ENCODE data around the gene ANGPT4. TPM values are rescaled to one million over a fixed set of nuclear protein-coding genes. Genes with fewer than 3 reads are reported as not detected.

Gene ANGPT4
- total RNA-seq, 1 experiment from 2014 or later, result not detected

DNA sequence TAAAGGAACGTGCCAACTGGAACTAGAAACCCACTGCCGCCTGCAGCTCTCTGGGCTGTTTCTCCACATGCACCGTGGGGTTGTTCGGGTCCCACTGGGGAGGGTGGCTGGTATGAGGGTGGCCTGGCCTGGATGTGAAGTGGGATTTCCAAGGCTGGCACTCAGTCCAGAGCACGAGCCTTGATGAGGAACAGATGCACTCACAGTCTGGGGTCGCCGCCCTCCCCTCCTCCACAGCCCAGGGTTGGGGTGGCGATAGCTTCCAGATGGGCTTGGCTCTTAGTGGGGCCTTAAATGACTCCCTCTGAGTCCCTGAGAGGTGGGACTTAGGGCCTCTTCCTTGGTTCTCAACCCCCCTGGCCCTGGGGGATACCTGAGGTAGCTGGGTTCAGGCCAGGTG lies 30.7 kb upstream of the ANGPT4 start:
- no peak overlapping the region for H3K9ac ChIP-seq (ENCODE audit: low read length)
- no peak overlapping the region for H3K4me3 ChIP-seq (ENCODE audit: low read length)

GRCh38 chr20:945841-946240 lies 29.7 kb upstream of the ANGPT4 start:
- Histone ChIP-seq H3K36me3 (ENCODE audit: insufficient read depth, low read length) (no peaks in the 10 kb centered on the region), H3K4me2 (ENCODE audit: low read depth, low read length, poor library complexity, severe bottlenecking) (no peak overlapping the region), H3K27me3 (ENCODE audit: low read length) (no peaks in the 10 kb centered on the region), H3K27ac (ENCODE audit: low read length) (no peak overlapping the region), H2AFZ (ENCODE audit: low read length) (no peak overlapping the region), H3K4me1 (ENCODE audit: low read length) (no peaks in the 10 kb centered on the region), H3K9me2 (replicated peaks; ENCODE audit: insufficient read depth, low read length) (no peaks in the 10 kb centered on the region), H3K79me2 (ENCODE audit: low read length) (no peaks in the 10 kb centered on the region), H4K20me1 (ENCODE audit: insufficient read depth, low read depth, low read length) (no peaks in the 10 kb centered on the region), H3K4me3 (ENCODE audit: low read length) (no peak overlapping the region), H3K9me3 (ENCODE audit: low read length) (no peaks in the 10 kb centered on the region), H3K9ac (ENCODE audit: low read length) (no peak overlapping the region)
- DNase-seq, result no peak

More for the DNA sequence above, 30.7 kb upstream of the ANGPT4 start:
- Histone ChIP-seq H2AFZ (ENCODE audit: low read length) (no peak overlapping the region), H4K20me1 (ENCODE audit: insufficient read depth, low read depth, low read length) (no peaks in the 10 kb centered on the region), H3K4me2 (ENCODE audit: low read depth, low read length, poor library complexity, severe bottlenecking) (no peak overlapping the region), H3K79me2 (ENCODE audit: low read length) (no peaks in the 10 kb centered on the region), H3K9me3 (ENCODE audit: low read length) (no peaks in the 10 kb centered on the region), H3K27ac (ENCODE audit: low read length) (no peak overlapping the region), H3K4me1 (ENCODE audit: low read length) (no peaks in the 10 kb centered on the region), H3K27me3 (ENCODE audit: low read length) (no peaks in the 10 kb centered on the region), H3K9me2 (replicated peaks; ENCODE audit: insufficient read depth, low read length) (no peaks in the 10 kb centered on the region), H3K36me3 (ENCODE audit: insufficient read depth, low read length) (no peaks in the 10 kb centered on the region)
- no peak for DNase-seq

GRCh38 chr20:944774-945410 lies 28.8 kb upstream of the ANGPT4 start:
- no peaks in the 10 kb centered on the region for H3K4me1 ChIP-seq (ENCODE audit: low read length)

DNA sequence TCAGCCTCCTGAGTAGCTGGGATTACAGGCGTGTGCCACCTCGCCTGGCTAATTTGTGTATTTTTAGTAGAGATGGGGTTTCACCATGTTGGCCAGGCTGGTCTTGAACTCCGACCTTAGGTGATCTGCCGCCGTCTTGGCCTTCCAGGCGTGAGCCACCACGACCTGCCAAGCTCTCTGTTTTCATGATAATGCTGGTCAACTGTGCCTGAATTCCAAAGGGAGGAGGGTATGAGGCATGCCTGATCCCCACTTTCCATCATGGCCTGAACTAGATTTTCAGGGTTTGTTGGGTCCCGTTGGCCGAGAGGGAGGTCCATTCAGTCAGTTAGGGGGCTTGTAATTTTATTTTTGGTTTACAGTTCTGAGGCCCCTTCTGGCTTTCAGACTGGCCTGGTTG lies 28.0 kb upstream of the ANGPT4 start:
- H3K4me3 ChIP-seq (ENCODE audit: low read length), result no peak overlapping the region
- no peak for DNase-seq
- H3K4me1 ChIP-seq (ENCODE audit: low read length), result no peaks in the 10 kb centered on the region
- no peaks in the 10 kb centered on the region for H4K20me1 ChIP-seq (ENCODE audit: insufficient read depth, low read depth, low read length)
- no peaks in the 10 kb centered on the region for H3K79me2 ChIP-seq (ENCODE audit: low read length)
- H3K9me3 ChIP-seq (ENCODE audit: low read length), result no peaks in the 10 kb centered on the region
- H3K4me2 ChIP-seq (ENCODE audit: low read depth, low read length, poor library complexity, severe bottlenecking), result no peak overlapping the region
- no peaks in the 10 kb centered on the region for H3K36me3 ChIP-seq (ENCODE audit: insufficient read depth, low read length)
- no peak overlapping the region for H3K27ac ChIP-seq (ENCODE audit: low read length)
- H2AFZ ChIP-seq (ENCODE audit: low read length), result no peak overlapping the region
- H3K27me3 ChIP-seq (ENCODE audit: low read length), result no peaks in the 10 kb centered on the region
- no peaks in the 10 kb centered on the region for H3K9me2 ChIP-seq (replicated peaks; ENCODE audit: insufficient read depth, low read length)
- no peak overlapping the region for H3K9ac ChIP-seq (ENCODE audit: low read length)

More at GRCh38 chr20:944774-945410, 28.8 kb upstream of the ANGPT4 start:
- H3K9me3 ChIP-seq (ENCODE audit: low read length), result no peaks in the 10 kb centered on the region
- DNase-seq, result no peak
- no peaks in the 10 kb centered on the region for H3K9me2 ChIP-seq (replicated peaks; ENCODE audit: insufficient read depth, low read length)
- H3K4me2 ChIP-seq (ENCODE audit: low read depth, low read length, poor library complexity, severe bottlenecking), result no peak overlapping the region
- no peak overlapping the region for H3K4me3 ChIP-seq (ENCODE audit: low read length)
- H3K9ac ChIP-seq (ENCODE audit: low read length), result no peak overlapping the region
- H2AFZ ChIP-seq (ENCODE audit: low read length), result no peak overlapping the region
- H3K27ac ChIP-seq (ENCODE audit: low read length), result no peak overlapping the region
- no peaks in the 10 kb centered on the region for H3K36me3 ChIP-seq (ENCODE audit: insufficient read depth, low read length)
- H4K20me1 ChIP-seq (ENCODE audit: insufficient read depth, low read depth, low read length), result no peaks in the 10 kb centered on the region
- H3K79me2 ChIP-seq (ENCODE audit: low read length), result no peaks in the 10 kb centered on the region
- no peaks in the 10 kb centered on the region for H3K27me3 ChIP-seq (ENCODE audit: low read length)

- no peak overlapping the region for H3K27ac ChIP-seq (ENCODE audit: low read length)
- H3K4me3 ChIP-seq (ENCODE audit: low read length), result no peak overlapping the region
- no peak overlapping the region for H3K4me2 ChIP-seq (ENCODE audit: low read depth, low read length, poor library complexity, severe bottlenecking)
- DNase-seq, result no peak
- no peaks in the 10 kb centered on the region for H3K79me2 ChIP-seq (ENCODE audit: low read length)
- H3K9me2 ChIP-seq (replicated peaks; ENCODE audit: insufficient read depth, low read length), result no peaks in the 10 kb centered on the region
- H3K36me3 ChIP-seq (ENCODE audit: insufficient read depth, low read length), result no peaks in the 10 kb centered on the region
- no peaks in the 10 kb centered on the region for H3K27me3 ChIP-seq (ENCODE audit: low read length)
- H3K9ac ChIP-seq (ENCODE audit: low read length), result no peak overlapping the region
- no peaks in the 10 kb centered on the region for H3K4me1 ChIP-seq (ENCODE audit: low read length)
- no peaks in the 10 kb centered on the region for H3K9me3 ChIP-seq (ENCODE audit: low read length)
- no peaks in the 10 kb centered on the region for H4K20me1 ChIP-seq (ENCODE audit: insufficient read depth, low read depth, low read length)
- H2AFZ ChIP-seq (ENCODE audit: low read length), result no peak overlapping the region
Measured at GRCh38 chr20:942611-943010, 26.5 kb upstream of the ANGPT4 start.

GRCh38 chr20:940926-941325 lies 24.8 kb upstream of the ANGPT4 start:
- Histone ChIP-seq H4K20me1 (ENCODE audit: insufficient read depth, low read depth, low read length) (no peaks in the 10 kb centered on the region), H3K36me3 (ENCODE audit: insufficient read depth, low read length) (no peaks in the 10 kb centered on the region), H3K9me2 (replicated peaks; ENCODE audit: insufficient read depth, low read length) (no peaks in the 10 kb centered on the region), H3K9ac (ENCODE audit: low read length) (no peak overlapping the region), H3K9me3 (ENCODE audit: low read length) (no peaks in the 10 kb centered on the region), H3K4me2 (ENCODE audit: low read depth, low read length, poor library complexity, severe bottlenecking) (no peak overlapping the region), H3K27ac (ENCODE audit: low read length) (no peak overlapping the region), H3K27me3 (ENCODE audit: low read length) (no peaks in the 10 kb centered on the region), H3K79me2 (ENCODE audit: low read length) (no peaks in the 10 kb centered on the region), H3K4me1 (ENCODE audit: low read length) (no peaks in the 10 kb centered on the region), H3K4me3 (ENCODE audit: low read length) (no peak overlapping the region), H2AFZ (ENCODE audit: low read length) (no peak overlapping the region)
- no peak for DNase-seq

- no peak overlapping the region for H3K27ac ChIP-seq (ENCODE audit: low read length)
- H3K4me3 ChIP-seq (ENCODE audit: low read length), result no peak overlapping the region
- H2AFZ ChIP-seq (ENCODE audit: low read length), result no peak overlapping the region
- no peaks in the 10 kb centered on the region for H3K9me3 ChIP-seq (ENCODE audit: low read length)
- no peak overlapping the region for H3K9ac ChIP-seq (ENCODE audit: low read length)
- H3K4me1 ChIP-seq (ENCODE audit: low read length), result no peaks in the 10 kb centered on the region
- no peaks in the 10 kb centered on the region for H4K20me1 ChIP-seq (ENCODE audit: insufficient read depth, low read depth, low read length)
- H3K9me2 ChIP-seq (replicated peaks; ENCODE audit: insufficient read depth, low read length), result no peaks in the 10 kb centered on the region
- no peaks in the 10 kb centered on the region for H3K79me2 ChIP-seq (ENCODE audit: low read length)
- no peaks in the 10 kb centered on the region for H3K27me3 ChIP-seq (ENCODE audit: low read length)
- H3K36me3 ChIP-seq (ENCODE audit: insufficient read depth, low read length), result no peaks in the 10 kb centered on the region
- no peak for DNase-seq
- no peak overlapping the region for H3K4me2 ChIP-seq (ENCODE audit: low read depth, low read length, poor library complexity, severe bottlenecking)
Measured at GRCh38 chr20:939606-940005, 23.5 kb upstream of the ANGPT4 start.

GRCh38 chr20:934186-934840 lies 18.2 kb upstream of the ANGPT4 start:
- no peaks in the 10 kb centered on the region for H4K20me1 ChIP-seq (ENCODE audit: insufficient read depth, low read depth, low read length)
- no peaks in the 10 kb centered on the region for H3K9me2 ChIP-seq (replicated peaks; ENCODE audit: insufficient read depth, low read length)
- no peak overlapping the region for H2AFZ ChIP-seq (ENCODE audit: low read length)
- peaks cover 12% of the 10 kb centered on the region for H3K9me3 ChIP-seq (ENCODE audit: low read length)
- no peaks in the 10 kb centered on the region for H3K36me3 ChIP-seq (ENCODE audit: insufficient read depth, low read length)
- no peak overlapping the region for H3K4me2 ChIP-seq (ENCODE audit: low read depth, low read length, poor library complexity, severe bottlenecking)
- no peaks in the 10 kb centered on the region for H3K27me3 ChIP-seq (ENCODE audit: low read length)
- H3K79me2 ChIP-seq (ENCODE audit: low read length), result no peaks in the 10 kb centered on the region
- no peak for DNase-seq
- no peak overlapping the region for H3K4me3 ChIP-seq (ENCODE audit: low read length)
- no peaks in the 10 kb centered on the region for H3K4me1 ChIP-seq (ENCODE audit: low read length)
- no peak overlapping the region for H3K27ac ChIP-seq (ENCODE audit: low read length)
- no peak overlapping the region for H3K9ac ChIP-seq (ENCODE audit: low read length)
